Testis (tissue), 2 donors: Measurements from ENCODE around the gene TFAP2A.

Source experiments
- POLR2A ChIP-seq: fragments of 450-650 bp; IDR thresholded peaks from one replicate; pipeline ENCODE4 v1.6.1; 2017; ENCODE audit warnings: antibody characterized with exemption, mild to moderate bottlenecking, moderate library complexity
- TF ChIP-seq, protein P1 (sequence below), 3 experiments: fragments of 450-650 bp in 2 of 3; fragments of 200-600 bp in 1 of 3; sonication (generic) in 1 of 3; IDR thresholded peaks; one replicate each; pipeline ENCODE4 v1.5.1; 2016 to 2019; ENCODE audit warnings: antibody characterized with exemption in 3 of 3, mild to moderate bottlenecking in 2 of 3, moderate library complexity in 1 of 3

DNA sequence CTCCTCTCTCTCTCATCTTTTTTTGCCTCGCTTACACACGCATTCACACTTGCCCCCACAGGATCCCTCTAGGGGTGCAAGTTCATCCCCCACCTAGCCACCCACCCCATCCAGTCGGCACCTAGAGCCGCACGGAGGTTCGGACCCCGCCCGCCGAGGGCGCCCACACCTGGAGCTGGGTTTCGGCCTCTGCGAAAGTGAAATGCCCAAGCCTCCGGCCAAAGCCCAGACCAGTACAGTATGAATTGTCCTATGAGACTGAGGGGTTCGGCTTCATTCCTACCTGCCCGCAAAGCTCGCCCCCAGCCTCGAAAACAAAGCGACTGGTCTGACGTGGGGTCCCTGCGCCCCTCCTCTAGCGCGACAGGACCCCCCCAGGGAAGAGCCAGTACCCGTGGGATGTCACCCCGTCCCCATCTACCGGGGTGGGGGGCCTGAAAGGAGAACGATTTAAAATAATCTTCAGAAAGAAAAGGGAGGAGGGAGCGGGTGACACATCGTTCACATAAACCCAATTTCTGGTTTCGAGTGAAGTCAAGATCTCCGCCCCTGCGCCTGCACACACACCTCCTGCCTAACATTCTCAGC, 1.5 kb downstream of the TFAP2A start:
- TF ChIP-seq, protein P1, sequence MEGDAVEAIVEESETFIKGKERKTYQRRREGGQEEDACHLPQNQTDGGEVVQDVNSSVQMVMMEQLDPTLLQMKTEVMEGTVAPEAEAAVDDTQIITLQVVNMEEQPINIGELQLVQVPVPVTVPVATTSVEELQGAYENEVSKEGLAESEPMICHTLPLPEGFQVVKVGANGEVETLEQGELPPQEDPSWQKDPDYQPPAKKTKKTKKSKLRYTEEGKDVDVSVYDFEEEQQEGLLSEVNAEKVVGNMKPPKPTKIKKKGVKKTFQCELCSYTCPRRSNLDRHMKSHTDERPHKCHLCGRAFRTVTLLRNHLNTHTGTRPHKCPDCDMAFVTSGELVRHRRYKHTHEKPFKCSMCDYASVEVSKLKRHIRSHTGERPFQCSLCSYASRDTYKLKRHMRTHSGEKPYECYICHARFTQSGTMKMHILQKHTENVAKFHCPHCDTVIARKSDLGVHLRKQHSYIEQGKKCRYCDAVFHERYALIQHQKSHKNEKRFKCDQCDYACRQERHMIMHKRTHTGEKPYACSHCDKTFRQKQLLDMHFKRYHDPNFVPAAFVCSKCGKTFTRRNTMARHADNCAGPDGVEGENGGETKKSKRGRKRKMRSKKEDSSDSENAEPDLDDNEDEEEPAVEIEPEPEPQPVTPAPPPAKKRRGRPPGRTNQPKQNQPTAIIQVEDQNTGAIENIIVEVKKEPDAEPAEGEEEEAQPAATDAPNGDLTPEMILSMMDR (IDR thresholded peaks at IDR 0.05): no peak
- TF ChIP-seq POLR2A: no peak
